Measurements from ENCODE around the gene TMEM233. TPM values are rescaled to one million over a fixed set of nuclear protein-coding genes. Genes with fewer than 3 reads are reported as not detected.

Gene TMEM233
- total and polyA plus RNA-seq, 8 donors, result 0.10 to 0.92 (median 0.22) TPM; not detected in 4

DNA sequence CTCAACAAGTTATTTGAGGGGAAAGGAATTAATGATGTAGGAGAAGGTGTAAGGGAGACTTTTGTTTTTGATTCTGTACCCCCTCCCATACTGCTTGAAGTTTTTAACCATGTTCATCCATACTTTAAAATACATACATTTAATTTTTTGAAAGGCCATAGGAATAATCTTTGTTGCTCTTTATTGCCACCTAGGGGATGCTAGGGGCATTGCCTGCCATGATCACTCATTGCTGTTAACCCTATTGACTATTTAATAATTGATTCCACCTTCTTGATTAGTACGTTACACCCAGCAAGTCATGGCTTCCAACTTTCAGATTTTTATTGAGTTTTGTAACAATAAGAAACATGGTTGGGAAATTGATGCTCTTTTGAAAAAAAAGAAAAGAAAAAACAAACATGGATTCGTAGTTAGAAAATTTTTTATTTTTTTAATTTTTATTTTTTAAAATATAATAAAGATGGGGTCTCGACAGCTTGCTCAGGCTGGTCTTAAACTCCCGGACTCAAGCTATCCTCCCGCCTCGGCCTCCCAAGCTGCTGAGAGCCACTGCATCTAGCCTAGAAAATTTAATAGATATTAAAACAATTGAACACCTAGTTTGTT, 65.8 kb downstream of the TMEM233 start:
- TF ChIP-seq, protein P1, sequence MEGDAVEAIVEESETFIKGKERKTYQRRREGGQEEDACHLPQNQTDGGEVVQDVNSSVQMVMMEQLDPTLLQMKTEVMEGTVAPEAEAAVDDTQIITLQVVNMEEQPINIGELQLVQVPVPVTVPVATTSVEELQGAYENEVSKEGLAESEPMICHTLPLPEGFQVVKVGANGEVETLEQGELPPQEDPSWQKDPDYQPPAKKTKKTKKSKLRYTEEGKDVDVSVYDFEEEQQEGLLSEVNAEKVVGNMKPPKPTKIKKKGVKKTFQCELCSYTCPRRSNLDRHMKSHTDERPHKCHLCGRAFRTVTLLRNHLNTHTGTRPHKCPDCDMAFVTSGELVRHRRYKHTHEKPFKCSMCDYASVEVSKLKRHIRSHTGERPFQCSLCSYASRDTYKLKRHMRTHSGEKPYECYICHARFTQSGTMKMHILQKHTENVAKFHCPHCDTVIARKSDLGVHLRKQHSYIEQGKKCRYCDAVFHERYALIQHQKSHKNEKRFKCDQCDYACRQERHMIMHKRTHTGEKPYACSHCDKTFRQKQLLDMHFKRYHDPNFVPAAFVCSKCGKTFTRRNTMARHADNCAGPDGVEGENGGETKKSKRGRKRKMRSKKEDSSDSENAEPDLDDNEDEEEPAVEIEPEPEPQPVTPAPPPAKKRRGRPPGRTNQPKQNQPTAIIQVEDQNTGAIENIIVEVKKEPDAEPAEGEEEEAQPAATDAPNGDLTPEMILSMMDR (IDR thresholded peaks at IDR 0.05), result peak in 5 of 7 experiments; percentile 68 to 94 (median 77)
- TF ChIP-seq EP300 (IDR thresholded peaks at IDR 0.05), result no peak
- WGBS, 5 donors, result 38 to 48% (median 47%) methylated on average over 6 of the region's 6 CpGs
- Histone ChIP-seq H3K27me3 (no peaks in the 10 kb centered on the region), H3K36me3 (no peaks in the 10 kb centered on the region), H3K4me3 (no peak overlapping the region), H3K9me3 (no peaks in the 10 kb centered on the region), H3K27ac (no peak overlapping the region), H3K4me1 (no peaks in the 10 kb centered on the region)
- intact Hi-C loops (cut with DNase I; ENCODE audit: low total_unique reads), result loop anchor here (5.0 kb wide), 1 partner anchor 123 kb away; no protein-coding TSS in a partner anchor
- DNase-seq, result peak in 1 of 2 donors; percentile 67

DNA sequence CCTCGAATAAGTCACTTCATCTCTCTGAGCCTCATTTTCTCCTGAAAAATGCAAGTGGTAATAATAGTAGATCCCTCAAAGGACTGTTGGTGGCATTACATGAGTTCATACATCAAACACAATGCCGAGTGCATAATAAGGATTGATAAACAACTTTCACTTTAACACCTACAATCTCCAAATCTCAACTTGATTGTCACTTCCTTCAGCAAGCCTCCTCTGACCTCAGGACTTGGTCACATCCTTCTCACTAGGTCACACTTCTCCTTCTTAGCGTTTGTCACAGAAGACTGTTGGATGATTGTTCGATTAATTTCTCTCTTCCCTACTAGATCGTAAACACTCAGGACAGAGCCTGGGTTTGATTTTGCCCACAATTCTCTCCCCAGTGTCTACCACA, 66.5 kb downstream of the TMEM233 start:
- Histone ChIP-seq H3K27ac (no peak overlapping the region), H3K4me1 (no peaks in the 10 kb centered on the region), H3K27me3 (no peaks in the 10 kb centered on the region), H3K9me3 (no peaks in the 10 kb centered on the region), H3K36me3 (no peaks in the 10 kb centered on the region), H3K4me3 (no peak overlapping the region)
- WGBS, 5 donors, result 72 to 80% (median 79%) methylated on average over 5 of the region's 5 CpGs
- intact Hi-C loops (cut with DNase I; ENCODE audit: low total_unique reads), result no loop called here
- DNase-seq, result no peak
- no peak for TF ChIP-seq POLR2AphosphoS5 (IDR thresholded peaks at IDR 0.05)
- TF ChIP-seq, protein P1 (IDR thresholded peaks at IDR 0.05), result no peak
- no peak for TF ChIP-seq EP300 (IDR thresholded peaks at IDR 0.05)
- TF ChIP-seq POLR2A (IDR thresholded peaks at IDR 0.05), result no peak

DNA sequence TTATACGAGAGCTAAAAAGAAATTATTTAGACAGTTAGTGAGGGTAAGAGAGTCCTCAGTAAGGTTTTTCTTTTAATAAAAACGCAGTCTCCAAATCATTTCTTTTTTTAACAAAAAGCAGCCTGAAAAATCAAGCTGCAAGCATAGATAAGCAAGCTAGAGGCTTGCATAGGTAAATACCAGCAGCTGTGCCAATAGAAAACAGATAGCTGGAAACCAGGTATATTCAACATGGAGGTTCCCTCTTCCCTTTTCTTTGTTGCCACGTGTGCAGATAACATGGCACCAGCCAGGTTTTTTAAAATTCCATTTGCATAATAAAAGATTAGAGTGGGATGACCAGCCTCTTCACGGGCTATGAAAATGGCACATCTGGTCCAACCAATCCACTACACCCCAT, 68.3 kb downstream of the TMEM233 start:
- H3K4me1 ChIP-seq, result peaks cover 0 to 12% (median 4%) of the 10 kb centered on the region in 4 donors
- no peaks in the 10 kb centered on the region for H3K9me3 ChIP-seq
- no peak overlapping the region for H3K27ac ChIP-seq
- H3K36me3 ChIP-seq, result no peaks in the 10 kb centered on the region
- DNase-seq, result no peak
- H3K27me3 ChIP-seq, result no peaks in the 10 kb centered on the region
- TF ChIP-seq, protein P1 (IDR thresholded peaks at IDR 0.05), result no peak
- TF ChIP-seq POLR2AphosphoS5 (IDR thresholded peaks at IDR 0.05) (no peak), EP300 (IDR thresholded peaks at IDR 0.05) (no peak), POLR2A (IDR thresholded peaks at IDR 0.05) (no peak)
- intact Hi-C loops (cut with DNase I; ENCODE audit: low total_unique reads), result no loop called here
- 30 to 51% (median 33%) methylated on average over 4 of the region's 4 CpGs for WGBS, 5 donors
- no peak overlapping the region for H3K4me3 ChIP-seq

DNA sequence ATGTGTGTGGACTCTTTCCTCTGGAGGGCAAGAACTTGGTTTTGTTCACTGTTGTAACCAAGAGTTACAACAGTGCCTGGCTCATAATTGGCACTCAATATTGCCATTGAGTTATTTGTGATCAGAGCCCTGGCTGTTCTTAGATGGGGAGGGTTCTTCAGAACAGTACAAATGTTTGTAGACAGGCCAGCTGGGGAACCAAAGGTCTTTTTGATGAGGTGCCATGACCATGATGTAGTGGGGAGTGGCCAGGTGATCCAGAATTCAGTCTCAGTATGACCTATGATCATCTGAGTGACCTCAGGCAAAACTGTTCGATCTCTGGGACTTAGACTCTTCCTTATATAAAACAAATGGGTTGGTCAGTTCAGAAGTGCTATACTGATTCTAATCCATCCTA, 71.1 kb downstream of the TMEM233 start:
- H3K36me3 ChIP-seq, result no peaks in the 10 kb centered on the region
- no peak overlapping the region for H3K4me3 ChIP-seq
- 85 to 91% (median 90%) methylated on average over 1 of the region's 1 CpG for WGBS, 5 donors
- DNase-seq, result no peak
- H3K27me3 ChIP-seq, result no peaks in the 10 kb centered on the region
- TF ChIP-seq POLR2AphosphoS5 (IDR thresholded peaks at IDR 0.05) (no peak), EP300 (IDR thresholded peaks at IDR 0.05) (no peak)
- no peaks in the 10 kb centered on the region for H3K9me3 ChIP-seq
- no peak overlapping the region for H3K27ac ChIP-seq
- peaks cover 4 to 32% (median 21%) of the 10 kb centered on the region in 4 donors for H3K4me1 ChIP-seq
- intact Hi-C loops (cut with DNase I; ENCODE audit: low total_unique reads), result no loop called here
